Fibroblast of lung (primary cell): Measurements from ENCODE around the gene CAPN9. TPM values are rescaled to one million over a fixed set of nuclear protein-coding genes. Genes with fewer than 3 reads are reported as not detected.

Experiments used
- DNase-seq, 2 donors: peaks; one replicate each; pipeline versions ENCODE4 v3.0.0 to v3.0.0-alpha.2; 2010; ENCODE audit warnings: low read depth in 2 of 2
- H2AFZ ChIP-seq: 2 replicates; pipeline ENCODE4 v1.5.1; 2012; ENCODE audit warnings: low read length, control low read depth, inconsistent platforms
- H3K27ac ChIP-seq: 2 replicates; pipeline ENCODE4 v1.5.1; 2011; ENCODE audit warnings: low read length, control low read depth; ENCODE audit not compliant: insufficient read depth
- H3K27me3 ChIP-seq: 2 replicates; pipeline ENCODE4 v1.5.1; 2011; ENCODE audit warnings: mild to moderate bottlenecking, low read length; ENCODE audit not compliant: control insufficient read depth, insufficient read depth
- H3K36me3 ChIP-seq: 2 replicates; pipeline ENCODE4 v1.5.1; 2011; ENCODE audit warnings: low read length; ENCODE audit not compliant: control insufficient read depth, insufficient read depth
- H3K4me1 ChIP-seq: 2 replicates; pipeline ENCODE4 v1.5.1; 2011; ENCODE audit warnings: low read length; ENCODE audit not compliant: control insufficient read depth, insufficient read depth; ENCODE audit errors: extremely low read depth
- H3K4me2 ChIP-seq: 2 replicates; pipeline ENCODE4 v1.5.1; 2011; ENCODE audit warnings: low read length, control low read depth; ENCODE audit not compliant: insufficient read depth; ENCODE audit errors: extremely low read depth
- H3K4me3 ChIP-seq, 4 experiments: fragments of 200-600 bp in 1 of 4; sonication (generic) in 1 of 4; replicated peaks in 1 of 4; 2 replicates each; pipeline ENCODE4 v1.5.1; 2011 to 2016; ENCODE audit warnings: low read length in 4 of 4, low read depth in 3 of 4, mild to moderate bottlenecking in 3 of 4, control low read depth in 2 of 4, inconsistent platforms in 1 of 4, mixed read lengths in 1 of 4; ENCODE audit not compliant: insufficient read depth in 1 of 4; ENCODE audit errors: control extremely low read depth in 1 of 4
- H3K79me2 ChIP-seq: 2 replicates; pipeline ENCODE4 v1.5.1; 2012; ENCODE audit warnings: mild to moderate bottlenecking, low read length, inconsistent platforms; ENCODE audit not compliant: control insufficient read depth, insufficient read depth
- H3K9ac ChIP-seq: 2 replicates; pipeline ENCODE4 v1.5.1; 2011; ENCODE audit warnings: mild to moderate bottlenecking, low read length, control low read depth; ENCODE audit not compliant: insufficient read depth
- H3K9me3 ChIP-seq: 2 replicates; pipeline ENCODE4 v1.5.1; 2012; ENCODE audit warnings: low read depth, low read length; ENCODE audit not compliant: control insufficient read depth, insufficient read depth
- H4K20me1 ChIP-seq: 2 replicates; pipeline ENCODE4 v1.5.1; 2011; ENCODE audit warnings: low read length; ENCODE audit not compliant: control insufficient read depth, insufficient read depth; ENCODE audit errors: extremely low read depth
- CTCF ChIP-seq, 2 donors: IDR thresholded peaks in 1 of 2; conservative IDR thresholded peaks in 1 of 2; 1 replicate in 1 of 2; 2 replicates in 1 of 2; pipeline ENCODE4 v1.5.1; 2011 to 2012; ENCODE audit warnings: low read length in 2 of 2, control low read depth in 1 of 2, inconsistent platforms in 1 of 2, low read depth in 1 of 2, mild to moderate bottlenecking in 1 of 2
- EZH2 ChIP-seq: IDR thresholded peaks from 2 replicates; pipeline ENCODE4 v1.5.1; 2012; ENCODE audit warnings: low read length, control low read depth, mild to moderate bottlenecking; ENCODE audit errors: missing control alignments
- polyA plus RNA-seq, 2 donors: library from polyadenylated mRNA; depleted of rRNA in 1 of 2; stranded (reverse) in 1 of 2; unstranded in 1 of 2; fragments of >200 nt; gene quantifications; 2 replicates each; pipeline ENCODE4 v1.2.1, GENCODE V29; 2011 to 2012; ENCODE audit warnings: missing spikeins in 1 of 2
- total RNA-seq: library from RNA; depleted of rRNA; stranded (reverse); fragments of >200 nt; gene quantifications from 2 replicates; pipeline ENCODE4 v1.2.1, GENCODE V29; 2014

The CAPN9 gene
- total and polyA plus RNA-seq, 2 donors (not counting 1 experiment from before 2014, with no cell fraction given): 0.17 TPM; not detected in 1

- Histone ChIP-seq H2AFZ (no peak overlapping the region), H3K9ac (no peak overlapping the region), H3K4me3 (no peak overlapping the region), H3K4me2 (no peak overlapping the region), H3K4me1 (peaks cover 7% of the 10 kb centered on the region), H3K9me3 (no peaks in the 10 kb centered on the region), H3K79me2 (no peaks in the 10 kb centered on the region), H4K20me1 (no peaks in the 10 kb centered on the region), H3K36me3 (no peaks in the 10 kb centered on the region), H3K27me3 (no peaks in the 10 kb centered on the region), H3K27ac (no peak overlapping the region)
- peak in 1 of 2 donors; percentile 33 for DNase-seq
- TF ChIP-seq CTCF (conservative IDR thresholded peaks at IDR 0.05 in 1 of 2, IDR thresholded peaks at IDR 0.05 in 1 of 2; ENCODE audit: low read depth in 1 of 2, low read length in 2 of 2) (no peak), EZH2 (no peak)
Observed at GRCh38 chr1:230711245-230711644, 35.9 kb upstream of the CAPN9 start.

GRCh38 chr1:230712470-230712942, 34.7 kb upstream of the CAPN9 start:
- Histone ChIP-seq H3K9ac (no peak overlapping the region), H3K79me2 (no peaks in the 10 kb centered on the region), H3K27ac (no peak overlapping the region), H3K4me1 (peaks cover 7% of the 10 kb centered on the region), H2AFZ (no peak overlapping the region), H3K36me3 (no peaks in the 10 kb centered on the region), H3K4me2 (no peak overlapping the region), H3K9me3 (no peaks in the 10 kb centered on the region), H4K20me1 (no peaks in the 10 kb centered on the region), H3K27me3 (no peaks in the 10 kb centered on the region), H3K4me3 (no peak overlapping the region)
- no peak for TF ChIP-seq EZH2
- no peak for TF ChIP-seq CTCF (conservative IDR thresholded peaks at IDR 0.05 in 1 of 2, IDR thresholded peaks at IDR 0.05 in 1 of 2; ENCODE audit: low read depth in 1 of 2, low read length in 2 of 2)
- no peak for DNase-seq

GRCh38 chr1:230713138-230713537, 34.0 kb upstream of the CAPN9 start:
- peaks cover 7% of the 10 kb centered on the region for H3K4me1 ChIP-seq
- H3K4me2 ChIP-seq: no peak overlapping the region
- TF ChIP-seq CTCF (conservative IDR thresholded peaks at IDR 0.05 in 1 of 2, IDR thresholded peaks at IDR 0.05 in 1 of 2; ENCODE audit: low read depth in 1 of 2, low read length in 2 of 2) (no peak), EZH2 (no peak)
- H3K9me3 ChIP-seq: no peaks in the 10 kb centered on the region
- no peak overlapping the region for H2AFZ ChIP-seq
- no peaks in the 10 kb centered on the region for H4K20me1 ChIP-seq
- no peaks in the 10 kb centered on the region for H3K36me3 ChIP-seq
- no peaks in the 10 kb centered on the region for H3K79me2 ChIP-seq
- H3K27ac ChIP-seq: no peak overlapping the region
- no peak overlapping the region for H3K9ac ChIP-seq
- DNase-seq: no peak
- H3K27me3 ChIP-seq: no peaks in the 10 kb centered on the region
- H3K4me3 ChIP-seq: no peak overlapping the region
